ENCODE measurements around the gene CDIP1.

DNA sequence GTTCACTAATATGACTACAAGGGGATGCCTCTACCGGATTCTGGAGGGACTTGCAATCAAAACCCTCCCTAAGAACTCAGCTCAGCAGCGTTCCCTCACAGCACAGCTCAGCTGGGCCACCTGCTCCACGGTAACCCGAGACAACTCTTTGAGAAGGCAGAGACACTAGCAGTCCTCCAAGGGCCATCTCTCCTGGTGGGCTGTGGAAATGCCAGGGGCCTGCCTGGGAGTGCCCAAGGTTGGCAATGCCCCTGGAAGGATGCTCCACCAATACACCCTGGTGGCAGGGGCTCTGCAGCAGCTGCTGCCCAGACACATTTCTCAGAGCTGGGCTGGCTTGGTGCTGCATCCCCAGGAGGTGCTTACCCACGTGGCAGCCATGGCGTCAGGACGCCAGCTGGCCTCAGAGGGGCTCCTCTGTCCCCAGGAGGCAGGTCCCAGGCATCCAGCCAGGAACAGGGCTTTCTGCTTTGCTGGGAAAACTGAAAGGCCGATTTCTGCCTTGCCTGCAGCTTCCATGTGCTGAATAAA, 16.5 kb downstream of the CDIP1 start:
- TF ChIP-seq, protein P1, sequence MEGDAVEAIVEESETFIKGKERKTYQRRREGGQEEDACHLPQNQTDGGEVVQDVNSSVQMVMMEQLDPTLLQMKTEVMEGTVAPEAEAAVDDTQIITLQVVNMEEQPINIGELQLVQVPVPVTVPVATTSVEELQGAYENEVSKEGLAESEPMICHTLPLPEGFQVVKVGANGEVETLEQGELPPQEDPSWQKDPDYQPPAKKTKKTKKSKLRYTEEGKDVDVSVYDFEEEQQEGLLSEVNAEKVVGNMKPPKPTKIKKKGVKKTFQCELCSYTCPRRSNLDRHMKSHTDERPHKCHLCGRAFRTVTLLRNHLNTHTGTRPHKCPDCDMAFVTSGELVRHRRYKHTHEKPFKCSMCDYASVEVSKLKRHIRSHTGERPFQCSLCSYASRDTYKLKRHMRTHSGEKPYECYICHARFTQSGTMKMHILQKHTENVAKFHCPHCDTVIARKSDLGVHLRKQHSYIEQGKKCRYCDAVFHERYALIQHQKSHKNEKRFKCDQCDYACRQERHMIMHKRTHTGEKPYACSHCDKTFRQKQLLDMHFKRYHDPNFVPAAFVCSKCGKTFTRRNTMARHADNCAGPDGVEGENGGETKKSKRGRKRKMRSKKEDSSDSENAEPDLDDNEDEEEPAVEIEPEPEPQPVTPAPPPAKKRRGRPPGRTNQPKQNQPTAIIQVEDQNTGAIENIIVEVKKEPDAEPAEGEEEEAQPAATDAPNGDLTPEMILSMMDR (conservative IDR thresholded peaks at IDR 0.05; ENCODE audit: low read length): no peak
- no peak for TF ChIP-seq EZH2phosphoT487 (IDR thresholded peaks at IDR 0.05; ENCODE audit: borderline replicate concordance, low read depth, low read length)

Data from OCI-LY7 (cell line).